ENCODE data around the gene TROAP.

- TF ChIP-seq, protein P1, sequence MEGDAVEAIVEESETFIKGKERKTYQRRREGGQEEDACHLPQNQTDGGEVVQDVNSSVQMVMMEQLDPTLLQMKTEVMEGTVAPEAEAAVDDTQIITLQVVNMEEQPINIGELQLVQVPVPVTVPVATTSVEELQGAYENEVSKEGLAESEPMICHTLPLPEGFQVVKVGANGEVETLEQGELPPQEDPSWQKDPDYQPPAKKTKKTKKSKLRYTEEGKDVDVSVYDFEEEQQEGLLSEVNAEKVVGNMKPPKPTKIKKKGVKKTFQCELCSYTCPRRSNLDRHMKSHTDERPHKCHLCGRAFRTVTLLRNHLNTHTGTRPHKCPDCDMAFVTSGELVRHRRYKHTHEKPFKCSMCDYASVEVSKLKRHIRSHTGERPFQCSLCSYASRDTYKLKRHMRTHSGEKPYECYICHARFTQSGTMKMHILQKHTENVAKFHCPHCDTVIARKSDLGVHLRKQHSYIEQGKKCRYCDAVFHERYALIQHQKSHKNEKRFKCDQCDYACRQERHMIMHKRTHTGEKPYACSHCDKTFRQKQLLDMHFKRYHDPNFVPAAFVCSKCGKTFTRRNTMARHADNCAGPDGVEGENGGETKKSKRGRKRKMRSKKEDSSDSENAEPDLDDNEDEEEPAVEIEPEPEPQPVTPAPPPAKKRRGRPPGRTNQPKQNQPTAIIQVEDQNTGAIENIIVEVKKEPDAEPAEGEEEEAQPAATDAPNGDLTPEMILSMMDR (conservative IDR thresholded peaks at IDR 0.05; ENCODE audit: low read length): no peak
- TF ChIP-seq EZH2phosphoT487 (IDR thresholded peaks at IDR 0.05; ENCODE audit: borderline replicate concordance, low read depth, low read length): no peak
Observed at GRCh38 chr12:49364989-49365388, 41.9 kb downstream of the TROAP start.

All from OCI-LY7 (cell line).